Astrocyte (in vitro differentiated cells and primary cell): Measurements from ENCODE around the gene IQCE. TPM values are rescaled to one million over a fixed set of nuclear protein-coding genes. Genes with fewer than 3 reads are reported as not detected.

Experiments
- DNase-seq: peaks from one replicate; pipeline ENCODE4 v3.0.0-alpha.2; 2010; ENCODE audit warnings: low read depth
- FAIRE-seq: peaks from 2 replicates; lab custom pipeline; 2011; peaks lifted over from hg19 to GRCh38; lab: Jason Lieb, UNC
- H2AFZ ChIP-seq: 2 replicates; pipeline ENCODE4 v1.6.0; 2012; ENCODE audit warnings: low read depth, low read length, inconsistent platforms
- H3K27ac ChIP-seq: 2 replicates; pipeline ENCODE4 v1.5.1; 2011; ENCODE audit warnings: low read depth, low read length, inconsistent platforms
- H3K27me3 ChIP-seq: 2 replicates; pipeline ENCODE4 v1.6.0; 2011; ENCODE audit warnings: low read length, inconsistent platforms; ENCODE audit not compliant: insufficient read depth
- H3K36me3 ChIP-seq: 2 replicates; pipeline ENCODE4 v1.5.1; 2011; ENCODE audit warnings: low read length, inconsistent platforms; ENCODE audit not compliant: insufficient read depth
- H3K4me1 ChIP-seq: 2 replicates; pipeline ENCODE4 v1.5.1; 2011; ENCODE audit warnings: low read length, inconsistent platforms; ENCODE audit not compliant: insufficient read depth
- H3K4me2 ChIP-seq: 2 replicates; pipeline ENCODE4 v1.6.0; 2012; ENCODE audit warnings: low read length, inconsistent platforms
- H3K4me3 ChIP-seq: 2 replicates; pipeline ENCODE4 v1.5.1; 2011; ENCODE audit warnings: low read depth, mild to moderate bottlenecking, low read length, inconsistent platforms; ENCODE audit not compliant: insufficient read depth
- H3K79me2 ChIP-seq: 2 replicates; pipeline ENCODE4 v1.6.0; 2012; ENCODE audit warnings: mild to moderate bottlenecking, low read length, inconsistent platforms; ENCODE audit not compliant: insufficient read depth
- H3K9ac ChIP-seq: 2 replicates; pipeline ENCODE4 v1.6.0; 2012; ENCODE audit warnings: mild to moderate bottlenecking, low read length, inconsistent platforms
- H3K9me3 ChIP-seq: 2 replicates; pipeline ENCODE4 v1.5.1; 2012; ENCODE audit warnings: low read depth, mild to moderate bottlenecking, low read length, inconsistent platforms; ENCODE audit not compliant: insufficient read depth
- H4K20me1 ChIP-seq: 2 replicates; pipeline ENCODE4 v1.6.0; 2012; ENCODE audit warnings: low read length, inconsistent platforms; ENCODE audit not compliant: insufficient read depth
- H3K27ac Mint-ChIP-seq: one replicate; pipeline ENCODE4 v1.8.0; 2021; ENCODE audit warnings: mild to moderate bottlenecking, mixed read lengths; ENCODE audit not compliant: unreplicated experiment
- H3K27me3 Mint-ChIP-seq: one replicate; pipeline ENCODE4 v1.8.0; 2021; ENCODE audit warnings: low read depth, mixed read lengths; ENCODE audit not compliant: unreplicated experiment
- H3K36me3 Mint-ChIP-seq: one replicate; pipeline ENCODE4 v1.8.0; 2021; ENCODE audit warnings: low read depth, mixed read lengths; ENCODE audit not compliant: unreplicated experiment
- H3K4me1 Mint-ChIP-seq: one replicate; pipeline ENCODE4 v1.8.0; 2021; ENCODE audit warnings: low read depth, mixed read lengths; ENCODE audit not compliant: unreplicated experiment
- H3K4me3 Mint-ChIP-seq: one replicate; pipeline ENCODE4 v1.8.0; 2021; ENCODE audit warnings: mild to moderate bottlenecking, moderate library complexity, mixed read lengths; ENCODE audit not compliant: unreplicated experiment
- H3K9me3 Mint-ChIP-seq: one replicate; pipeline ENCODE4 v1.8.0; 2021; ENCODE audit warnings: mild to moderate bottlenecking, mixed read lengths; ENCODE audit not compliant: unreplicated experiment
- CTCF ChIP-seq: IDR thresholded peaks from 2 replicates; pipeline ENCODE4 v1.5.1; 2011; ENCODE audit warnings: low read depth, mild to moderate bottlenecking, inconsistent platforms, low read length, moderate library complexity; ENCODE audit not compliant: insufficient read depth
- EZH2 ChIP-seq: IDR thresholded peaks from 2 replicates; pipeline ENCODE4 v1.6.1; 2012; ENCODE audit warnings: mild to moderate bottlenecking, low read length, inconsistent platforms; ENCODE audit not compliant: insufficient read depth
- microRNA-seq: library from miRNA; unstranded; fragments of <30 nt; microRNA quantifications from one replicate; pipeline ENCODE4 v1.2.0, GENCODE V29; 2020
- total RNA-seq: library from RNA; stranded (reverse); gene quantifications from 2 replicates; pipeline ENCODE4 v1.2.1, GENCODE V29; 2021

IQCE gene
- total RNA-seq, 1 donor from 2014 or later = 13.1 TPM

GRCh38 chr7:2663960-2664359 is 105.2 kb downstream of the IQCE start:
- peaks cover 3% of the 10 kb centered on the region for H3K4me1 ChIP-seq
- FAIRE-seq = no peak
- Mint-ChIP-seq H3K36me3 (peaks cover 6% of the 10 kb centered on the region), H3K4me1 (peaks cover 3% of the 10 kb centered on the region), H3K27me3 (peaks cover 3% of the 10 kb centered on the region), H3K9me3 (no peaks in the 10 kb centered on the region), H3K4me3 (no peak overlapping the region), H3K27ac (peak overlapping the region; percentile 26)
- no peak overlapping the region for H3K9ac ChIP-seq
- H3K79me2 ChIP-seq = no peaks in the 10 kb centered on the region
- peaks cover 44% of the 10 kb centered on the region for H4K20me1 ChIP-seq
- H3K27me3 ChIP-seq = no peaks in the 10 kb centered on the region
- H3K9me3 ChIP-seq = no peaks in the 10 kb centered on the region
- H3K4me2 ChIP-seq = no peak overlapping the region
- no peaks in the 10 kb centered on the region for H3K36me3 ChIP-seq
- H3K4me3 ChIP-seq = no peak overlapping the region
- no peak overlapping the region for H3K27ac ChIP-seq
- DNase-seq = no peak
- no peak overlapping the region for H2AFZ ChIP-seq
- TF ChIP-seq CTCF (no peak), EZH2 (no peak)

Small RNA genes lying within 50 kb of the gene (microRNA-seq; reads per million reads assigned to microRNA genes)
- gene MIR4648 = 2.5 reads per million

Other genes with a start within 250 kb of the IQCE start
- gene SNX8, start 244.5 kb upstream of the IQCE start, total RNA-seq = 20.9 and 28.9 TPM in 2 replicates
- gene EIF3B, start 204.2 kb upstream of the IQCE start, total RNA-seq = 198 and 213 TPM in 2 replicates
- 18.5 and 22.0 TPM in 2 replicates for gene CHST12, start 155.4 kb upstream of the IQCE start, total RNA-seq
- gene GRIFIN, start 82.6 kb upstream of the IQCE start, total RNA-seq = not detected in 2 replicates
- gene LFNG, start 39.2 kb upstream of the IQCE start, total RNA-seq = 58.6 and 76.9 TPM in 2 replicates
- 18.7 and 19.7 TPM in 2 replicates for gene BRAT1, start 3.5 kb upstream of the IQCE start, total RNA-seq
- 264 and 273 TPM in 2 replicates for gene TTYH3, start 73.0 kb downstream of the IQCE start, total RNA-seq
- 3.4 and 5.7 TPM in 2 replicates for gene AMZ1, start 129.2 kb downstream of the IQCE start, total RNA-seq